SW480 (cell line): ENCODE measurements around the gene IL1B.

ENCODE experiments used
- DNase-seq: peaks from one replicate; pipeline ENCODE4 v3.0.0-alpha.2; 2016; ENCODE audit warnings: low spot score

The IL1B gene

DNA sequence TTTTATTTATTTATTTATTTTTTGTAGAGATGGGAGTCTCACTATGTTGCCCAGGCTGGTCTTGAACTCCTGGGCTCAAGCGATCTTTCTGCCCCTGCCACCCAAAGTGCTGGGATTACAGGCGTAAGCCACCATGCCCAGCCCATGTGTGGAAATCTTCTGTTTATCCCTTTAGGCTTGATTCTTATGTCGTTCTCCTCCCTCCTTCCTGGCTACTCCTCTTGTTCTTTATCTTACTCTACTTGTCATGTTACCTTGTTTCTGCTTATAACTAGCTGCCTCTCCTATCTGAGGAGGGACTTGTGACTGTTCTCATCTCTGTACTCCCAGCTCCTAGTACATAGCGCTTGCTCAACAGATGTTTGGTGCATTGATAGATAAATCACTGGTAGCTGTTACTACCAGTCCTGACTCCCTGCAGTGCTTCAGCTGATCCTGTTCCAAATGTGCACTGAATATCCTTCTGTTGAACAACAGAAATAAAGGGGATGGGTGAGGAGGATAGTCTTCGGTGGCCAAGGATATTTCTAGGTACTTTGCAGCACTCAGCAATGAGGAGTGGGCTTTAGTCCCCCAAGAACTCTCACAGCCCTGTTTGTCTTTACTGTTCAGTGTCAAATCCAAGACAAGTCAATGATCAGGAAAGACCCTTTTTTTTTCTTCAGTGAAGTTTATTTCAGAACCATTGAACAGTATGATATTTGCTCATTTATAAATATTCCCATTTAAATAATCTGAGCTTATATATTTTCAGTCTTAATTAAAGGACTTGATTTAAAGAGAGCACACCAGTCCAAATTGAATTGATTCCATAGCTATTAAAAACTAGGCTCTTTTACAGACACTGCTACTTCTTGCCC lies 7.2 kb downstream of the IL1B start:
- no peak for DNase-seq

DNA sequence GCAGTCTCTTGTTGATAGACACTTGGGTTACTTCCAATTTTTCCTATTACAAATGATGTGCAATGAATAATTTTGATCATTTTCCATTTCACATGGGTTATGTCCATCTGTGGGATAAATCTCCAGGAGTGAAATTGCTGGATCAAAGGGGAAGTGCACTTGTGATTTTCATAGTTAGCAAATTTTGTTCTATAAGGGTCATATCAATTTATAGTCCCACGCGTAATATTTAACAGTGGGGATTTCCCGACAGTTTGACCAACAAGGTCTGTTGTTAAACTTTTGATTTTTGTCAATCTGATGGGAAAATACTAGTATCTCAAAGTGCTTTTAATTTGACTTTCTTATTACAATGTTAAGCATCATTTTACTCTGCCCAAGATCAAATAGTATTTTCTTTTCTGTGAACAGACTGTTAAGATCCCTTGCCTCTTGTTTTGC lies 8.3 kb downstream of the IL1B start:
- no peak for DNase-seq

DNA sequence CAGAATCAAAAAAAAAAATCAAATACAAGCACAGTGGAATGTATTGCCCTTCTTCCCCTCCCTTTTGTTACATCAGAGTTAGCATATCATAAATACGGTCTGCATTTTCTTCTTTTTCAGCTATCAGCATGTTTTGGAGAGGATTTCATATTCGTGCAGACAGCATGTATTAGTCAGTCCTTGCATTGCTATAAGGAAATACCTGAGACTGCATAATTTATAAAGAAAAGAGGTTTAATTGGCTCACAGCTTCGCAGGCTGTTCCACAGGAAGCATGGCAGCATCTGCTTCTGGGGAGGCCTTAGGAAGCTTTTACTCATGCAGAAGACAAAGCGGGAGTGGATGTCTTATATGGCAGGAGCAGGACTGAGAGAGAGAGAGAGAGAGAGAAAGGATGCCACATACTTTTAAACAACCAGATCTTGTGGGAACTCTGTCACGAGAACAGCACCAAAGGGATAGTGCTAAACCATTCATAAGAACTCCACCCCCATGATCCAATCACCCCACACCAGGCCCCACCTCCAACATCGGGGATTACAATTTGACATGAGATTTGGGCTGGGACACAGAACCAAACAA lies 8.9 kb downstream of the IL1B start:
- DNase-seq = no peak

DNA sequence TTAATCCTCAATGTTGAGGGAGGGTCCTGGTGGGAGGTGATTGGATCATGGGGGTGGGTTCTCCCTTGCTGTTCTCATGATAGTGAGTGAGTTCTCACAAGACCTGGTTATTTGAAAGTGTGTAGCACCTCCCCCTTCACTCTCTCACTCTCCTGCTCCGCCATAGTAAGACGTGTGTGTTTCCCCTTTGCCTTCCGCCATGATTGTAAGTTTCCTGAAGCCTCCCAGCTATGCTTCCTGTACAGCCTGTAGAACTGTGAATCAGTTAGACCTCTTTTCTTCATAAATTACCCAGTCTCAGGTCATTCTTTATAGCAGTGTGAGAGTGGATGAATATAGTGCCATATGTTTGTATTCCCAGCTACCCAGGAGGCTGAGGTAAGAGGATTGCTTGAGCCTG lies 9.6 kb downstream of the IL1B start:
- DNase-seq = no peak

DNA sequence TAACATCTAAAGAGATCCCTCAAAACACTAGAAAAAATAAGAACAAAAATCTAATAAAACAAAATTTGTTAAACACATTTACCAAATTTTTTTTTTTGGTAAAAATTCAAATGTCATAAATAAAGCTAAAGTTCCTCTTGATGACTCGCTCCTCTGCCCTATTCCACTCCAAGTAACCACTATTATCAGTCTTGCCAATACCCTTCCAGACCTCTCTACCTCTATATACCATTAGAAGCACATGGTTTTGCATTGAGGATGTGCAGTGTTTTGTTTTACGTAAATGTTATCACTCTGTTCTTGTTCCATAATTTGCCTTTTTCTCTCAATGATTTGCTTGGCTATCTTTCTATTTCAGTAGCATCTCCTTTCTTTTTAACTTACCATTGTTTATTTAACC lies 10.9 kb downstream of the IL1B start:
- no peak for DNase-seq

DNA sequence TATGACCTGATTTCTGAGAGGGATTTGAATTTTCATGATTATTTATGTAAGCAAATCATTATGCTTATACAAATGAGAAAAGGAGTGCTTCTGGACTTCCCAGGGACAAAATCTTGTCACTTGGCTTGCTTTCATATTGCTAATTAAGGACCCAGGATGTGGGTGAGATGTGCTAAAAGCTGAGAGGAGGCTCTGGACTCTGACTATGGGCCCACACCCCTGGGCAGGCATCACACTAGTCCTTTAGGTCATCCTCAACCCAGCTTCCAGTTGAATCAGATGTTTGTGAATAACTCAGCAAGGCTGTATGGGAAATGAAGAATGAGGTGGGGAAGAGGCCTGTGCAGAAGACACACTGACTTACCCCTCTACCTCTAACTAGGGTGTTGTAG lies 11.9 kb downstream of the IL1B start:
- no peak for DNase-seq

DNA sequence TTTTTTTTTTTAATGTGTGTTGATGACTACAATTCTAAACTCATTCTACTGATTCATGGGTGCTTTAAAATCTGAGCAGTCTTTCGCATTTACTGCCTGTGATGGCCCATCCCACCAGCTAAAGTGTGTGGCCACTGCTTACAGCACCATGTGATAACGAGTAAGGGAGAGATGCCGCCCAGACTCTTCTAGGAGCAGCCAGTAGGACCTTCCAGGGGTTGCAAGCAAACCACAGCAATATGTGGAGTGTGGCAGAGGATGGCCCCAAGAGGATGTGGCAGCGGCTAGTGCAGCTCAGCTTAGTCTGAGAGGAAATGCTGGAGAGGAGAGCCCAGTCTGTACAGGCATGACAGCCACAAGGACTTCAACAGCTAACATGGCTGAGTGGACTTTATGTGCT lies 14.9 kb downstream of the IL1B start:
- DNase-seq = no peak

DNA sequence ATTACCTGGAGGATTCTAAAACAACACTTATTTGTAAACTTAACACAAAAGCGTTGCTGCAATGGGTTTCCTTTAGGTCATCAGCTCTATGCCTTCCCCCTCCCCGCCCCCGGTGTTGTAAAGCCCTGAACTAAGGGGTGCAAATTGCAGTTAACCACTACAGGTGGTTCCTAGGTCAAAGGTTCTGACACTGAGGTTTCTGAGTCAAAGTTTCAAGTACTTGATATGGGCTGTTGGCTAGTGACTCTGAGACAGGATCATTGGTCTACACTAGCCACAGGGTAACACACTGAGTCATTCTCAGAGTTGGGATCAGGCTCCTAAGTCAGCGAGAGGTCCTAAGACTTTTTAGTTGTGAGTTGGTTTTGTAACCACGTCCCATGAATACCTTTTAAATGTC lies 15.4 kb downstream of the IL1B start:
- DNase-seq = no peak

DNA sequence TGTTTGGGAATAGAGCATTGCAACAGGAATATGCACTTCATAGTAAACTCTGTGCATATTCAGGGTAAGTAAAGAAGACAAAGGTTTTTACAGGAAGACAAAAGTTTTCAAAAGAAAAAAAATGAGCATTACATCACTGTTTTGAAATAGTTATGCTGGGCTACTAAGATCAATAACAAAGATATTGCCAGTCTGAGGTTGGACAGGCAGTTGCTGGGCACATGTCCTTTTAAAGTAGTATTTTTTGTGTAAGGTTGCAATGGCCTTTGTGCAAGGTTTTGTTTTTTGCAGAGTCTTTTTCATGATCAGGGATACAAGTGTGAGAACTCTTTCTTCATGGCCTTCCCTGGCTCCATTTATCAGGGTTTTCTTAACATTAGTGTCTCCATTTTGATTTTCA lies 16.2 kb downstream of the IL1B start:
- no peak for DNase-seq

DNA sequence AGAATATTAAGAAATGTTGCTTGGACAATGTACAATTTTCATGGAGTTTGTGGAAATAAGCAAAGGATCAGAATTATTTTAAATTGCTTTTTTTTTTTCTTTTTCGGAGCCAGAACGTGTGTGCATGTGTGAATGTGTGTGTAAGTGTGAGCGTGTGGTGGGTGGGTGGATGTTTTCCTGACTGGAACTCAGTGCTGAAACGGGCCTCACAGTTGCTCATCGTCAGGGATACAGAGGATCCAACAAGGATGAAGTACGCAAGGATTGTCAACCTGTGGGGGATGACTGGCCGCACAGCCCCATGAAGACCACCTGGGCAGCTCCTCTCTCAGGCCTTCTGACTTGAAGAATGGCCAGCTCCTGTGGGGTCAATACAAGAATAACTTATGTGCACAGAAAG lies 17.5 kb downstream of the IL1B start:
- DNase-seq = no peak

DNA sequence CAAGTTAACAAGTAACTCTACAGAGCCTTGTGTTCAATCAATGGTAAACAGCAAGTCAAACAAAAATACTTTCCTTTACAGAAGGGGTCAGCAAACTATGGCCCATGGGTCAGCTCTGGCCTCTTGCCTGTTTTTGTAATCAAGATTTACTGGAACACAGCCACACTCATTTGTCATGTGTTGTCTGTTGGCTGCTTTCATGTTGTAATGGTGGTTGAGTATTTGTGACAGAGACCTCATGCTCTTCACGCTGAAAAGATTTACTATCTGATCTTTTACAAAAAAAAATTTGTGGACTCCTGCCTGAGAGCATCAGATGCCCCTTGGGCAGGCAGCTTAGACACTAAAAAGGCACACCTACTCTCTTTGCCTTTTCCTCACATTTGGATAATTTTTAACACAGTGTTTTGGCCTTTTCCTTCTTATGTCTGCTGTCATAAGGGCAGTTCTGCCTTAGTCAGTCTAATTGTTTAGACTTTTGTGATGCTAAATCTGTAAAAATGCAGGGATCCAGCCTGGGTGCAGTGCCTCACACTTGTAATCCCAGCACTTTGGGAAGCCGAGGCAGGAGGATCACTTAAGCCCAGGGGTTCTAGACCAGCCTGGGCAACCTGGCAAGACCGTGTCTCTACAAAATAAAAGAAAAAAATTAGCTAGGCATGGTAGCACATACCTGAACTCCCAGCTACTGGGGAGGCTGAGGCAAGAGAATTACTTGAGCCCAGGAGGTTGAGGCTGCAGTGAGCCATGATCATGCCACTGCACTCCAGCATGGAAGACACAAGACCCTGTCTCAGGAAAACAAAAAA lies 18.3 kb downstream of the IL1B start:
- no peak for DNase-seq

DNA sequence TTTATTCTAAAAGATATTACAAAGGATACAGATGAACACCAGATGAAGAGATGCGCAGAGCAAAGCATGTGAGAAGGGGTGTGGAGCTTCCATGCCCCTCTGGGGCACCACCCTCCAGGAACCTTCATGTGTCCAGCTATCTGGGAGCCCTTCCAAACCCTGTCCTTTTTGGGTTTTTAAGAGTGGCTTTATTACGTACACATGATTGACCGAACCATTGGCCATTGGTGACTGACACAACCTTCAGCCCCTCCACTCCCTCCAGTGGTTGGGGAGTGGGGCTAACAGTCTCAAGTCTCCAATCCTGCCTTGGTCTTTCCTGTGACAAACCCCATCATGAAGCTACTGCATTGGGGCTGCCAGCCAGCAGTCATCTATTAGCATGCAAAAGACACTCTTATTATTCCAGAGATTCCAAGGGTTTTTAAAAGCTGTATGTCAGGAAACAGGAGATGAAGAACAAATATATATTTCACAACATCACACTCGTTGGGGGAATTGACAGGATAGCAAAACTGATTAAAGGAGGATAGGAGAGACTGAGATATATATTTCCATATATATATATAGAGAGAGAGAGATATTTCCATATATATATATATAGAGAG lies 19.4 kb downstream of the IL1B start:
- DNase-seq = no peak

DNA sequence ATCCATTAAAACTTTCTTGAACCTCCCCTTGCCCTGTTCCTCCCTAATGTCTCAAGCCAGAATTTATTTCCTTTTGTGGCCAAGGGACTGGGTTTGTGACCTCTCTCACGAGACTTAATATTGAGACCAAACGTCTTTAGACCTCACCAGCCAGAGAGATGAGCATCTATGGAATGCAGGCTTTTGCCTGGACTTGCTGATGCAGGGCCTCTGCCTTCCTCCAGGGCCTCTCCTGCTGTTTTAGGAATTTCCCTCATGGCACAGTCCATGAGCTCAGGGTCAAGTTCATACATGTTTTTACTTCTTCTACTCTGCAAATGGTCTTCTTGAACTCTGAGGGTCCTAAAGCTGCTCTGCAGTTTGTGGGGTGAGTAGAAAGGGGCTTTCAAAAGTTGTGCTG lies 22.3 kb downstream of the IL1B start:
- DNase-seq = no peak

DNA sequence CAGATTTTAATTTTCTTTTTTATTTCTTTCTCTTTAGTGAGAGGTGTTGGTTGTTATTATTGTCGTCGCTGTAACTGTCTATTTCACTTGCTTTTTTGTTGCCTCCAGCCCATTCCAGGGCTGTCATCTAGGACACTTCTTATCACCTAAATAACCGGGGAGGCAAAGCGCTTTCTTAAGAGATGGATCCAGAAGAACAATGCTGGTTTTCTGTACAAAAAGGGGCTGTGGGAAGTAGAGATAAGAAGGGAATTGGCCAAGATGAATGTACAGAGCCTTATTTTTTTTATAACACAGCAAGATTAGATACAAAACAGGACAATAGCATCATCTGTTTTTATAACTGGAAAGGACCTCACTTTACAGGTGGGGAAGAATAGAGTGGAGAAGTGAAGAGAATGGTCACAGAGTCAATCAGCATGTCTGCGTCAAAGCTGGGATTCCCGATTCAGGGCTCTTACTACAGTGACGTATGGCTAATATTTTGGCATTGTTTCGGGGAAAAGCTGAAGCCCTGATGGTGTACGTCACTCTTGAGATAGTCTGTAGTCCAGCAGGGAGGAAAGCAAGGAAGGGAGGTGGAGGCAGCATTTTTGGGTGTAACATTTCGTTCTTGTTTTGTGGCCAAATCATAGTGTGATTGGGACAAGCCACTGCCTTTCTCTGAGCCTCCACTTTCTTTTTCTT lies 23.2 kb downstream of the IL1B start:
- no peak for DNase-seq

DNA sequence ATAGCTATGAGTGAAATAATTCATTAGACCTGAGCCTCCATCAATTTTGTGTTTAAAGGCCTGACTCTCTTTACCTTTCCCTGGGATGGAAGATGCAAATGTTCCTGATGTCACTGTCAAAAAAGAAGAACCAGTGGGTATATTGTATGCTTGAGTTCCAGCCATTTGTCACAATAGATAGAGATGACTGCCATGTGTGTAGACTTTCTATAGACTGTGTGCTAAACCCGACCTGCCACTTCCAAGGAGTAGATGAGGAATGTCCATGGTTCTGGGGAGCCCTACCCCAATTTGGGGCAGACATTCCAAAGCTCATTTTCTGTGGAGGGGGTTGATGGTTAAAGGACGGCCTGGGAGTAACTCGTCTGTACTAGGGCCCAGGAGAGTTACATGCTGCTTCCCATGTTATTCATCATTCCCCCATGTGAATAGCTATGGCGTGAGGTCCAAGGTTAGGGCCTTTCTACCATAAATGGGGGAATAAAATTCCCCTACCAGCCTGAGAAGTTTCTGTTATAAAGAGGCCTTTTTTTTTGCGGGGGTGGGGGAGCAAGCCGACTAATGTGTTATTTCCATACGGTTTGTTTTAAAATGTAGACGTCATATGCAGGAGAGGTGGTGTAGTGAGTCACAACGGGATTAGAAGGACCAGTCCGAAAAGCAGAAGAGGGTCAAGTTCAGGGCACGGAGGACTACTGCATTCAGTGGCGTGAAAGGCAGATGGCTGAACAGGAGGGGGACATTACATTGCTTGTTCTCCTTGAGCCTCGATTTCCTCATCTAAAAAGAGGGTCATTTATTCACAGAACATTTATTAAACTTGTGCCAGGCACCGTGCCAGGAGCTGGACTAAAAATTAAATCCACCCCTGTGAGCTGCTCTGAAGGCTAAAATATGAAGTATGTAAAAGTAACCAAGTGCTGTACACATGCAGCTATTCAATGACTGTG lies 24.0 kb downstream of the IL1B start:
- no peak for DNase-seq

DNA sequence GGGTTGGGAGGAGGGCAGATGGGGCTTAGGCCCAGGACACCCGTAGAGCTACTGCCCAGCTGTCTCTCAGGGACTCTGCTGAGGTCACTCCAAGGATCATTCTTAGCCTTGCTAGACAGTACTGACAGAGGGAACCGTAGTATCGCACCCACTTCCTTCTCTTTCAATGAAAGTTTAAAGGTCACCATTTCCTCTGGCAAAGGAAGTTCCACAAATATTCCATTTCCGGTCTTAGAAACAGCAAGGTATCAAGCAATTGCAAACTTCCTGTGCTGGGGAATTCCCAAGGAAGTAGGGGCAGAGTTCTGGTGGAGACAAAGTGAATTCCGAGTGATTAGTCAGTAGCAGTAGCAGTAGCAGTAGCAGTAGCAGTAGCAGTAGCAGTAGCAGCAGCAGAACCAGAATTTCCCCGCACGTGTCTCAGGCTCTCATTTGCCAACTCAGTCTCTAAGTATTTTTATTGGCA lies 24.7 kb downstream of the IL1B start:
- DNase-seq = no peak

DNA sequence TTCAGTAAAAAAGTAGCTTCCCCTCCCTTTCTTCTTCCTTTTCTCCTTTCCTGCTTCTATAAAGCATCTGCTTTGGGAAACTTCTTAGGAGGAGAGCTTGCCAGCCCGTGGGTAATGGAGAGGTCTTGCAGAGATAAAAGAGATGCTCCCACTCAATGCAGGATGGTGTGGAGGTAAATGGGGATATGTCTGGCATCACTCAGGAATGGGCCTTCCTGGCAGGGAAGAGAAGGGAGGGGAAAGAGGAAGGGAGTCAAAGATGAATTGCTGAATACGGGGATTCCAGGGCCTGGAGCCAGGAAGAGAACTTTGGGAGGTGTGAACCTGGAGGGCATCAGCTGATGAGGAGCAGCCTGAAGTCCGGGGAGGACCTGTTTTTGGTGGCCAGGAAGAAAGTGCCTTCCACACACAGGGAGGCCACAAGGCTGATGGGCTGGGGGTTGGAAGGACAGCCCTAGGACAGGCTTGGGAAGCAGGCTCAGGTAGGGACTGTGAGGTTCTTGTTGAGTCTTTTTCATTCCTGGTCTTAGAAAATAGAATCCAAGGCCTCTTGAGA lies 25.2 kb downstream of the IL1B start:
- DNase-seq = no peak

DNA sequence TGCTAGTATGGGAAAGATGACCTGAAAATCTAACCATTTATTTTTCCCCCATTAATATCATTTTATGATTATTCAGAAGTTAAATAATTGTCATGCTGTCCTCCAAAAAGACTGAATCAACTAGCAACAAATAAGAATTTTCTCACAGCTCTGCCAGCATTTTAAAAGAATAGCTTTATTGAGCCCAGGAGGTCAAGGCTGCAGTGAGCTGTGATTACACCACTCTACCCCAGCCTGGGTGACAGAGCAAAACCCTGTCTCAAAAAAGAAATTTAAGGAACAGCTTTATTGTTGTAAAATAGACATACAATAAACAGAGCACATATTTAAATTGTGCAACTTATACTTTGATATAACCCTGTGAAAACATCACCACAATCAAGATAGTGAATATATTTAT lies 27.5 kb downstream of the IL1B start:
- DNase-seq = no peak

DNA sequence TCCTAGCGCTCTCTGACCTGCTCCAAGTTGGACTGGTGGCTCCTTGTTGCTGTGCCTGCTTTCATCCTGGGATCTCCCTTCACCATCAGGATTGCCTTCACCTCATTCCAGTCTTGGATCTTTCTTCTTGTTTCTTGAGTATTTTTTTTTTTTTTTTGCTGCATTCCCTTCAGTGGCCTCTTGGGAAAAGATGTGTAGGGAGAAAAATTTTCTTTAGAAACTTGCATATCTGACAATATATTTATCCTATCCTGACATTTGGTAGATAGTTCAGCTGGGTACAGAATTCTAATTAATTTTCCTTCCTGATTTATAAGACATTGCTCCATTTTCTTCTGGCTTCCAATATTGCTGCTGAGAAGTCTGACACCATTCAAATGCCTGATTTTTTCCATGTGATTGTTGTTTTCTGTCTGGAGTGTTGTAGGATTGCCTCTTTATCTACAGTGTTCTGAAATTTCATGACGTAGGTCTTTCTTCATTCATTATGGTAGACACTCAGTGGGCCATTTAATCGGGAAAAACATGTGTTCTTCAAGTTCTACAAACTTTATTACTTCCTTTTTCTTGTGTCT lies 29.3 kb downstream of the IL1B start:
- no peak for DNase-seq

DNA sequence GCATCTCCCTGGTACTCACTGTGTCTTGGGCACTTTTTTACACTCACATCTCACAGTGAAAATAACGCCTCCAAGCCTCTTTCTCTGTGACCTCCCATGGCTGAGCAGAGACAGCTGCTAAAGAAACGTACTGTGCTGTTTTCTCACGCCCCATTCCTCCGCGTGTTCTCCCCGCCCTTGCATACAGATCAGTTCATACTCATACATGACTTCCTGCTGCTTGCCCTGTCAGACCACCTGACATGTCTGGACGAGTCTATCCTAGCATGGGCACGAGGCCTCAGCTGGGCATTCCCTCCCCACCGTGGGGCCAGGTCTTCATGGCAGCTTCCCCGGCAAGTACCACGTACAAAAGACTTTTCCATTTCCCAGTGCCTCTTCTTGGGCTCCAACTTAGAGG lies 31.0 kb downstream of the IL1B start:
- DNase-seq = no peak
